Hematopoietic multipotent progenitor cell treated with erythropoietin and hydrocortisone succinate and interleukin-3 and kit ligand, for 4 days (in vitro differentiated cells): ENCODE results near the gene CNNM1.

Source experiments
- DNase-seq: peaks from one replicate; pipeline ENCODE4 v3.0.0-alpha.2; 2015

Gene CNNM1

GRCh38 chr10:99329304-99329553, at the start of gene CNNM1:
Gene CNNM1 (plus strand): TSS chr10:99329356. CDS start chr10:99329388, 32 bp downstream.
- DNase-seq: peak; percentile 71

- no peak for DNase-seq
Observed at GRCh38 chr10:99279626-99280111, 49.5 kb upstream of the CNNM1 start.

- DNase-seq: no peak
Observed at GRCh38 chr10:99280472-99280871, 48.7 kb upstream of the CNNM1 start.

- no peak for DNase-seq
Observed at GRCh38 chr10:99285881-99286280, 43.3 kb upstream of the CNNM1 start.

DNA sequence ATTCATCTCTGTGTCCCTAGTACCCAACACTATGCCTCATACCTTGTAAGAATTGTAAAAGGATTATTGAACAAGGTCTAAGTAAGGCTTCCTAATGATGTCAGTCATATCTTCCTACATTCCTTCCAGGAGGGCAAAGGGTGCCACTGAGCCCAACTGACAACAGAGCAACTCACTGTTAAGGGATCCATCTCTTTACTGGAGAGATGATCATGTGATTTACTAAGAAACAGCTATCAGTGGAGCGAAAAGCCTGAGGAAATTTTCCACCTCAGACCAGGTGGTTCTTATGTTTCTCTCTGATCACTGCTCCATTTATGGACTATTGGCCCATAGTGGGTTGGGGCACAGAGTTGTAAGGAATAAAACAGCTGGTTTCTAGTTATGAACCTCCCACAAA, 38.9 kb upstream of the CNNM1 start:
- no peak for DNase-seq

DNA sequence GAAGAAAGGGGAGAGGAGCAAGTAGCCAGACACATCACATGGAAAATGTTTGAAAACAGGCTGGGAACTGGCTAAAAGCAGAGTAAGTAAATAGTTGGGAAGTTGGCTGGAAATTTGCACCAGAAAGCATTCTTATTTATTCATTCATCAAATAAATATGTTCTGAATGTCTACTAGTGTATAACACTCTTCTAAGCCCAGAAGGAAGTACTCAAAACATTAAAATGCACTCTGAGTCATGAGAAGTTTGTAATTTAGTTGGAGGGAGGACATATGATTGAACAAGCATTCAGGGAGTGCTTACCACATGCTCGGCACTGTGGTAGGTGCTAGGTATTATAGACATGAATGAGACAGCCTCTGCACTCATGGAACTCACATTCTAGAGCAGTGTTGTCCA, 37.0 kb upstream of the CNNM1 start:
- no peak for DNase-seq

DNA sequence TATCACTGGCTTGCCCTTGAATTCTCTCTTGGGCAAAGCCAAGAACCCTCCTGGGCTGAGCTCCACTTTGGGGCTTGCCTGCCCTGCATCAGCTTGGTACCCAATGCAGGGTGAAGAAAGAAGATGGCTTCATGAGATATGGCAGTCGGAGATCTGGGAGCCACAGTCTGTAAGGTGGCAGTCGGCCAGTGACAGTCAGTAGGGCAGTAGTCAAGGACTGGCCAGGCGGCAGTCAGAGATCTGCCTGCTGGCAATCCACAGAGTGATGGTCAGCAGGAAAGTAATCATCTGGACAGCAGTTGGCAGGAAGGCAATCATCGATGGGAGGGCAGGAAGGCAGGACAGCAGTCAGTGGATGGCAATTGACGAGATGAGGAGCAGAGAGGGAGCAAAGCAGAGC, 32.6 kb upstream of the CNNM1 start:
- DNase-seq: no peak

DNA sequence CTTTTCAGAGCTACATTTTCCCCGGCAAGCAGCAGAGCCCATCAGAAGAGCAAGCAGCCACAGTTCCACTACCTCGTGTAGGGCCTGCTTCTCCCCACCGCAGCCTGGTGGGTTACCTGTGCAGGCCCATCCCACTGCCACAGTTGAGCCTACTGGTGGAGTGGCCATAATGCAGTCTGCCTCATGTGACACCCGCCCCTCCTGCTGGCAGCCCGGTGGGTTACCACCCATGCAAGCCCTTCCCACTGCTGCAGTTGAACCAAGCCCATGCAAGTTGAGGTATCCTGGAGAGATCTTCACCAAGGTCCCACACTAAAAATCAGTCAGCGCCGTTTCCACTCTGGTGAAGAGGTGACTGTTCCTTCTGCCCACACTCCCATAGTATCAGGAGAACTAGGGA, 32.1 kb upstream of the CNNM1 start:
- DNase-seq: peak; percentile 13

- no peak for DNase-seq
Observed at GRCh38 chr10:99303899-99304861, 25.0 kb upstream of the CNNM1 start.

GRCh38 chr10:99304862-99305229, 24.3 kb upstream of the CNNM1 start:
- DNase-seq: no peak

GRCh38 chr10:99312501-99312900, 16.7 kb upstream of the CNNM1 start:
- no peak for DNase-seq

GRCh38 chr10:99315853-99316252, 13.3 kb upstream of the CNNM1 start:
- no peak for DNase-seq

DNA sequence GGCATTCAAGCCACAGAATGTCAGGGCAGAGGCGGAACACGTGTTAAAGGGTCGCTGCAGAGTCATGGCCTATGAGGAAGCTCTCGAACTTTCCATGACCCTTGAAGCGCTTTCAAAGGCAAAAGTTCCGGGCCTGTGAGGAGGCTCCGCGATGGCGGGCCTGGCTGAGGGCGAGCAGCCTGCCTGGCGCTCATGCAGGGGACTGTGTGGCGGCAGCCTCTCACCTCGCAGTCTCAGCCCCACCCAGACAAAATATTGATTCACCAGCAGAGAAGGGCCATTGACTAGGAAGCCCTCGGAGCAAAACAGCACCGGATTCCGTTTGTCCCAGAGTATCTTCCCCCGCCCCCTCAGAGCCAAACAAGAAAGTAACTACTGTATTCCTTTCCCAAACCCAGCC, 12.8 kb upstream of the CNNM1 start:
- no peak for DNase-seq

DNA sequence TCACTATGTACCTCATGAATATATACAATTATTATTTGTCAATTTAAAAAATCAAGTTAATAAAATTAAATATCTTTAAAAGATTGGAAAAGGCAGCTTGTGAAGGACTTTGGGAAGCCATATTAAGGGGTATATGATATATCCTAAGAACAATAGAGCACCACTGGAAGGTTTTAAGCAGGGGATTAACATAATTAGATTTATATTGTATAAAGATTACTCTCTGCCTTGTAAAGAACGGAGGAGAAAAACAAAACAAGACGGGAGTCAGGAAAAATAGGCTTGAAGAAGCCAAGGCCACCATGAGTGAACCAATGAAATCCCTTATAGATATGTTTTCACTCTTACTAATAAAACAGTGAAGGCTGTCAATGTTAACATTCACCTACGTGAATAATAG, 11.1 kb upstream of the CNNM1 start:
- no peak for DNase-seq

DNA sequence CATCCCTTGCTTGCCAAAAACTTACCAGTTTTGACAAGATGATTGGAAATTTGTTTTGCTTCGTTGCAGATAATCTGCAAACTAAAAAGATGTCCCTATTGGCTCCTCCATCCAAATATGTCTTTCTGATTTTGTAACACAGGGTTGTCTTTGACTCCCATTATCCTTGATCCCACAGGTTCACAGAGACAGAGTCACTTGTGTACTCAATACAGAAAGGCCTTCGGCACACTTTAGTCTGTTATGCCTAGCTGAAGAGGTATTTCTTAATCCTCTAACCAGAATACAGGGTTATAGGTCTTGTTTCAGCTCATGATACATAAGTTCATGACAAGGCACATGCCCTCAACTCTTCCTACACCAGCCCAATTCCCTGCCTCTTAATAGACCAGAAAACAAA, 10.7 kb upstream of the CNNM1 start:
- no peak for DNase-seq

- DNase-seq: no peak
Observed at GRCh38 chr10:99325281-99325680, 3.9 kb upstream of the CNNM1 start.

DNA sequence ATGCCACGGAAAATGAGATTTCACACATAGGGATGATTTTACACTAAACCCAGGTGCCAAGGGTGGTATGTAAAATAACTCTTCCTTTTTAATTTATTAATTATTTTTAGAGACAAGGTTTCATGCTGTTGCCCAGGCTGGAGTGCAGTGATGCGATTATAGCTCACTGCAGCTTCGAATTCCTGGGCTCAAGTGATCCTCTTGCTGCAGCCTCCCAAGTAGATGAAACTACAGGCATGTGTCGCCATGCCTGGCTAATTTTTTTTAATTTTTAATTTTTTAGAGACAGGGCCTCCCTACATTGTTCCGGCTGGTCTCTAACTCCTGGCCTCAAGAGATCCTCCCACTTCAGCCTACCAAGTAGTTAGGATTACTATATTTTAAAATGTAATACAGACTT, 2.3 kb upstream of the CNNM1 start:
- DNase-seq: no peak

GRCh38 chr10:99328579-99329303, 415 bp upstream of the CNNM1 start:
- no peak for DNase-seq

GRCh38 chr10:99329554-99330346, 594 bp downstream of the CNNM1 start:
- peak; percentile 47 for DNase-seq

DNA sequence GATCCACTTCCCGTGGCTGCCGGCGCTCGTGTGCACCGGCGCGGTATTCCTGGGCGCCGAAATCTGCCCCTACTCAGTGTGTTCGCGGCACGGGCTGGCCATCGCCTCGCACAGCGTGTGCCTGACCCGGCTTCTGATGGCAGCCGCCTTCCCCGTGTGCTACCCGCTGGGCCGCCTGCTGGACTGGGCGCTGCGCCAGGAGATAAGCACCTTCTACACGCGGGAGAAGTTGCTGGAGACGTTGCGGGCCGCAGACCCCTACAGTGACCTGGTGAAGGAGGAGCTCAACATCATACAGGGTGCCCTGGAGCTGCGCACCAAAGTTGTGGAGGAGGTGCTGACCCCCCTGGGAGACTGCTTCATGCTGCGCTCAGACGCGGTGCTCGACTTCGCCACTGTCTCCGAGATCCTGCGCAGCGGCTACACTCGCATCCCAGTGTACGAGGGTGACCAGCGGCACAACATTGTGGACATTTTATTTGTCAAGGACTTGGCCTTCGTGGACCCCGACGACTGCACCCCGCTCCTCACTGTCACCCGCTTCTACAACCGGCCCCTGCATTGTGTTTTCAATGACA, 1.3 kb downstream of the CNNM1 start:
- DNase-seq: peak; percentile 74

- peak; percentile 39 for DNase-seq
Observed at GRCh38 chr10:99331207-99331803, 2.1 kb downstream of the CNNM1 start.

GRCh38 chr10:99337311-99337811, 8.2 kb downstream of the CNNM1 start:
- no peak for DNase-seq
